WI38 (cell line): ENCODE measurements around the gene TLK1.

Experiments used
- H3K4me3 ChIP-seq: 2 replicates; pipeline ENCODE4 v1.5.1; 2011; ENCODE audit warnings: low read depth, mild to moderate bottlenecking, control low read depth, low read length
- TF ChIP-seq, protein P1 (sequence below): IDR thresholded peaks from 2 replicates; pipeline ENCODE4 v1.5.1; 2012; ENCODE audit warnings: low read depth, mild to moderate bottlenecking, control low read depth, low read length

The TLK1 gene

GRCh38 chr2:171141320-171141719, 19.4 kb downstream of the TLK1 start:
- H3K4me3 ChIP-seq, result no peak overlapping the region
- TF ChIP-seq, protein P1, sequence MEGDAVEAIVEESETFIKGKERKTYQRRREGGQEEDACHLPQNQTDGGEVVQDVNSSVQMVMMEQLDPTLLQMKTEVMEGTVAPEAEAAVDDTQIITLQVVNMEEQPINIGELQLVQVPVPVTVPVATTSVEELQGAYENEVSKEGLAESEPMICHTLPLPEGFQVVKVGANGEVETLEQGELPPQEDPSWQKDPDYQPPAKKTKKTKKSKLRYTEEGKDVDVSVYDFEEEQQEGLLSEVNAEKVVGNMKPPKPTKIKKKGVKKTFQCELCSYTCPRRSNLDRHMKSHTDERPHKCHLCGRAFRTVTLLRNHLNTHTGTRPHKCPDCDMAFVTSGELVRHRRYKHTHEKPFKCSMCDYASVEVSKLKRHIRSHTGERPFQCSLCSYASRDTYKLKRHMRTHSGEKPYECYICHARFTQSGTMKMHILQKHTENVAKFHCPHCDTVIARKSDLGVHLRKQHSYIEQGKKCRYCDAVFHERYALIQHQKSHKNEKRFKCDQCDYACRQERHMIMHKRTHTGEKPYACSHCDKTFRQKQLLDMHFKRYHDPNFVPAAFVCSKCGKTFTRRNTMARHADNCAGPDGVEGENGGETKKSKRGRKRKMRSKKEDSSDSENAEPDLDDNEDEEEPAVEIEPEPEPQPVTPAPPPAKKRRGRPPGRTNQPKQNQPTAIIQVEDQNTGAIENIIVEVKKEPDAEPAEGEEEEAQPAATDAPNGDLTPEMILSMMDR, result no peak

- no peak overlapping the region for H3K4me3 ChIP-seq
- TF ChIP-seq, protein P1, result no peak
These were observed 20.8 kb downstream of the TLK1 start for GRCh38 chr2:171139860-171140259.

DNA sequence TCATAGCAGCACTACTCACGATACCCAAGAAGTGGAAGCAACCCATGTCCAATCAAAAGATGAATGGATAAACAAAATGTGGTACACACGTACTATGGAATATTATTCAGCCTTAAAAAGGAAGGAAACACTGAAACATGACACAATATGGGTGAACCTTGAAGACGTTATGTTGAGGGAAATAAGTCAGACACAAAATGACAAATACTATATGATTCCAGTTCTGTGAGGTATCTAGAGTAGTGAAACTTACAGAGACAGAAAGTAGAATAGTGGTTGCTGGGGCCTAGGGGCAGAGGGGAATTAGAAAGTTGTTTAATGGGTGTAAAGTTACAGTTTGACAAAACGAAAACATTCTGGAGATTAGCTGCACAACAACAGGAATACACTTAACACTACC, 24.7 kb downstream of the TLK1 start:
- no peak overlapping the region for H3K4me3 ChIP-seq
- TF ChIP-seq, protein P1, result no peak

DNA sequence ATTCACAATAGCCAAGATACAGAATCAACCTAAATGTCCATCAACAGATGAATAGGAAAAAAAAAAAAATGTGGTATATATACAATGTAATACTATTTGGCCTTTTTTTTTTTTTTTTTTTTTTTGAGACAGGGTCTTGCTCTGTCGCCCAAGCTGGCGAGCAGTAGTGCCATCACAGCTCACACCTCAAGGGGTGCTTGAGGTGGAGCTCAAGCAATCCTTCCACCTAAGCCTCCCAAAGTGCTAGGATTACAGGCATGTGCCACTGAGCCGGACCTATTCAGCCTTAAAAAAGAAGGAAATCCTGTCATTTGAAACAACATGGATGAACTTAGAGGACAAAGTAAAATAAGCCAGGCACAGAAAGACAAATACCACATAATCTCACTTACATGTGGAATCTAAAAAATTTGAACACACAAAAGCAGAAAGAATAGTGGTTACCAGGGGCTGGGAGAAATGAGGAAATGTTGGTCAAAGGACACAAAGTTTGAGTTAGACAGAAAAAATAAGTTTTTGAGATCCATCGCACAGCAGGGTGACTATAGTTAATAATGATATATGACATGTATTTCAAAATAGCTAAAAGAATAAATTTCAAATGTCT, 26.0 kb downstream of the TLK1 start:
- TF ChIP-seq, protein P1, result no peak
- H3K4me3 ChIP-seq, result no peak overlapping the region

DNA sequence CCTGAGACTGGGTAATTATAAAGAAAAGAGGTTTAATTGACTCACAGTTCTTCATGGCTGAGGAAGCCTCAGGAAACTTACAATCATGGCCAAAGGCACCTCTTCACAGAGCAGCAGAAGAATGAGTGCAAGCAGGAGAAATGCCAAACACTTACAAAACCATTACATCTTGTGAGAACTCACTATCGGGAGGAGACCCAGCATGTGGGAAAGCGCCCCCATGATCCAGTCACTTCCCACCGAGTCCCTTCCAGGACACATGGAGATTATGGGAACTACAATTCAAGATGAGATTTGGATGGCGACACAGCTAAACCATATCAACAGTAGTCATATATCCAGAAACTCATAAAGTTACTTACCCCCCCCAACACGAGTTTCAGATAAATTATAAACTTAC, 28.6 kb downstream of the TLK1 start:
- no peak overlapping the region for H3K4me3 ChIP-seq
- TF ChIP-seq, protein P1, result no peak

DNA sequence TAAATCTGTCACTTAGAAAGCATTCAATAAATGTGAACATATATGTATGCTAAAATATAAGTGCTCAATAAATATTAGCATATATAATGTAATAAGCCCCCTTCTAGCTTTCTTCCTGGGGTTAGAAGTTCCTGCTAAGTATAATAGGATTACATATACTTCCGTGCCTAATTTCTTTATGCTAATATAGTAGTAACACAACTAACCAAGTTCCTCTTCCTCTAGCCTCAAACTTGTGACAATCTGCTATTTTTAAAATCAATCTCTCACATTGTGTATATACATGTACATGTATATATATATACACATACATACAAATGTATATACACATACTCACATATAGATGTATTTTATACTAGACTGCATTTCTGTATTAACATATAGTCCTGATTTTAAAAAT, 32.2 kb downstream of the TLK1 start:
- TF ChIP-seq, protein P1, result no peak
- no peak overlapping the region for H3K4me3 ChIP-seq

GRCh38 chr2:171124541-171124940, 36.2 kb downstream of the TLK1 start:
- no peak overlapping the region for H3K4me3 ChIP-seq
- TF ChIP-seq, protein P1, result no peak
